Astrocyte of the spinal cord (primary cell): ENCODE measurements around the gene GAR1.

Experiments
- DNase-seq: peaks from one replicate; pipeline ENCODE4 v3.0.0; 2011; ENCODE audit warnings: low read depth, low spot score
- H3K4me3 ChIP-seq: 2 replicates; pipeline ENCODE4 v1.5.1; 2011; ENCODE audit warnings: low read depth, mild to moderate bottlenecking, low read length, moderate library complexity
- in situ Hi-C: cut with HindIII; loops from 2 replicates; pipeline ENCODE4 v1.10.0; 2017; ENCODE audit warnings: low sequenced_read_pairs
- TF ChIP-seq, protein P1 (sequence below): IDR thresholded peaks from 2 replicates; pipeline ENCODE4 v1.5.1; 2012; ENCODE audit warnings: low read depth, mild to moderate bottlenecking, low read length, inconsistent platforms

The GAR1 gene

GRCh38 chr4:109873791-109874514 is 58.4 kb downstream of the GAR1 start:
- in situ Hi-C loops, result no loop called here
- TF ChIP-seq, protein P1, sequence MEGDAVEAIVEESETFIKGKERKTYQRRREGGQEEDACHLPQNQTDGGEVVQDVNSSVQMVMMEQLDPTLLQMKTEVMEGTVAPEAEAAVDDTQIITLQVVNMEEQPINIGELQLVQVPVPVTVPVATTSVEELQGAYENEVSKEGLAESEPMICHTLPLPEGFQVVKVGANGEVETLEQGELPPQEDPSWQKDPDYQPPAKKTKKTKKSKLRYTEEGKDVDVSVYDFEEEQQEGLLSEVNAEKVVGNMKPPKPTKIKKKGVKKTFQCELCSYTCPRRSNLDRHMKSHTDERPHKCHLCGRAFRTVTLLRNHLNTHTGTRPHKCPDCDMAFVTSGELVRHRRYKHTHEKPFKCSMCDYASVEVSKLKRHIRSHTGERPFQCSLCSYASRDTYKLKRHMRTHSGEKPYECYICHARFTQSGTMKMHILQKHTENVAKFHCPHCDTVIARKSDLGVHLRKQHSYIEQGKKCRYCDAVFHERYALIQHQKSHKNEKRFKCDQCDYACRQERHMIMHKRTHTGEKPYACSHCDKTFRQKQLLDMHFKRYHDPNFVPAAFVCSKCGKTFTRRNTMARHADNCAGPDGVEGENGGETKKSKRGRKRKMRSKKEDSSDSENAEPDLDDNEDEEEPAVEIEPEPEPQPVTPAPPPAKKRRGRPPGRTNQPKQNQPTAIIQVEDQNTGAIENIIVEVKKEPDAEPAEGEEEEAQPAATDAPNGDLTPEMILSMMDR, result no peak
- no peak for DNase-seq
- no peak overlapping the region for H3K4me3 ChIP-seq
